T1000 (cell line): ENCODE measurements around the gene CPED1.
"Not testable (repeated sequence)": the region's sequence is repeated elsewhere in the genome, so short reads cannot be mapped to it uniquely, and the experiment has no call there.

ENCODE experiments used
- DNase-seq: peaks from one replicate; lab custom pipeline; 2025; ENCODE audit warnings: mixed read lengths; lab: John Stamatoyannopoulos, UW

Gene CPED1

DNA sequence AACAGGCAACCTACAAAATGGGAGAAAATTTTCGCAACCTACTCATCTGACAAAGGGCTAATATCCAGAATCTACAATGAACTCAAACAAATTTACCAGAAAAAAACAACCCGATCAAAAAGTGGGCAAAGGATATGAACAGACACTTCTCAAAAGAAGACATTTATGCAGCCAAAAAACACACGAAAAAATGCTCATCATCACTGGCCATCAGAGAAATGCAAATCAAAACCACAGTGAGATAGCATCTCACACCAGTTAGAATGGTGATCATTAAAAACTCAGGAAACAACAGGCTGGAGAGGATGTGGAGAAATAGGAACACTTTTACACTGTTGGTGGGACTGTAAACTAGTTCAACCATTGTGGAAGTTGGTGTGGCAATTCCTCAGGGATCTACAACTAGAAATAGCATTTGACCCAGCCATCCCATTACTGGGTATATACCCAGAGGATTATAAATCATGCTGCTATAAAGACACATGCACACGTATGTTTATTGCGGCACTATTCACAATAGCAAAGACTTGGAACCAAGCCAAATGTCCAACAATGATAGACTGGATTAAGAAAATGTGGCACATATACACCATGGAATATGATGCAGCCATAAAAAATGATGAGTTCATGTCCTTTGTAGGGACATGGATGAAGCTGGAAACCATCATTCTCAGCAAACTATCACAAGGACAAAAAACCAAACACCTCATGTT, 264.2 kb downstream of the CPED1 start:
- not testable (repeated sequence) for DNase-seq

DNA sequence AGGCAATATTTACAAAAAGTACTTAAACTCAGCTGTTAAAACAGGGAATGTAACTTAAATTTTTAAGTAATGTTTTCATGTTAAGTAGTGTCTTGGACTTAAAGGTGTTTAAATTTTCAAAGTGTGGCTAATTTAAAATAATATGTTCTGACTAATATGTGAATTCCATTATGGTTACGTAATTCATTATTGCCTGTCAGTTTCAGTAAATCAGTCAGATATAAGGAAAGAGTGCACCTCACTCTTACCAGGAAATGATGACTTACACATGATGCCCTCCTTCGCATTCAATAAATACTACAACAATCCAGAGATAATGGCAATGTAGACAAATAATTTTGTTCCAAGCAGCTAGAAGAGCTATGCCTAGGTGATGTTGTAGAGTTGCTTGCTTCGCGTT, 271.3 kb downstream of the CPED1 start:
- DNase-seq: no peak

DNA sequence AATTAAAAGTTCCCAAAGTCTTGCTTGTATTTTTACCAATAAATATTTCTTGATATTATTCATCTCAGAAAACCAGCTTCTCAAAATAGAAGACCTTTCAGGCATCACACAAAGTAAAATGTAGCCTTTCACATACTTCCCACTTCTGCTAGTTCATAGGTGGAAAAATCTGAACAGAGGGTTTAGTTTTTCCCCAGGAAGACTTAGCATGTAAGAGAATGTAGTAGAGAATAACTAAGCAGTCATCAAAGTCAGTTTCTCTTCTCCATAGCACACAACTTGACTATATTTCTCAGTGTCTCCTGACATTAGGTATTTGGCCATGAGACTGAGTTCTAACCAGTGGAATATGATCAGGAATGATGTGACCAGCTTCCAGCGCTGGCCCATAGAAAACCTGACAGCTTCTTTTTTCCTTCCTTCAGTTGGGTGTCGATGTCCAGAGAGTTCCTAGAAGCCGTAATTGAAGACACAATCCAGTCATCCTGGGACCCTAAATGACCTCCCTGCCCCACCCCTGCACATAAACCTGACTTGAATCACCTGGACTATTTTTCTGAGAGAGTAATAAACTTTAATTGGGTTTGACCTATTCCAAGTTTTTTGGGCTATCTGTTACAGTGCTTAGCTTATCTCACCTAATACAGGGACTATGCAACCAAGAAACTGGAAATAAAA, 272.8 kb downstream of the CPED1 start:
- DNase-seq: no peak

DNA sequence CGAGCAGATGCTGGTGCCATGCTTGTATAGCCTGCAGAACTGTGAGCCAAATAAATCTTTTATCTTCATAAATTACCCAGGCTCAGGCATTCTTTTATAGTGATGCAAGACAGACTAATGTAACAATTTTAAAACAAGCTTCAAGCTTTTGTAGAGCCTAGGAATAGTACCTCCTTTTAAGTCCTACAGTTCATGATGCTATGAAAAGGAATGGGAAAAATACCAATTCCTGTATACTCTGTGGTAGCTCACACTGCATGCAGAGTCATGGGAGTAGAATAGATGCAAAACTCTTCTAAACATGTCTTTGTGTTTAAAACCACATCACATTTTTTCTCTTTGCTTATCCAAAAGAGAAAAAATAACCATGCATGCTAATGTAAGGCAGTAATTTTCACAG, 273.7 kb downstream of the CPED1 start:
- DNase-seq: no peak

DNA sequence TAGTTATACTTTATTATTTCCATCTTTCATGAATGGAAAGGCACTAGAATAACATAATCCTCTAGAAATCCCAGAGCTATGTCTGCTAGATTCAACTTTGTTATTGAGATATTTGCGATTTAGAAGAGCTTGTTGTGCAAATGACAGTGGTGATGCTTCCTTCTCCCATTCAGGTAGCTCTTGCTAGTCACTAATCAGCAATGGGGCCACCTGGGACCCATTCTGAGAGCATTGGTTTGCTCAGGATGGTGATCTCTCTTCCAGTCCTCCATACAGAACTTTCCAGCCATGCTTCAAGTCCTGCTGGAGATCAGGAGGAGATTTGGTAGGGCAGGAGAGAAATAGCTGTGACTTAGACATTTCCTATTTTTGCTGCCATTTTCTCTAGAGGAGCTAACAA, 274.5 kb downstream of the CPED1 start:
- DNase-seq: no peak

DNA sequence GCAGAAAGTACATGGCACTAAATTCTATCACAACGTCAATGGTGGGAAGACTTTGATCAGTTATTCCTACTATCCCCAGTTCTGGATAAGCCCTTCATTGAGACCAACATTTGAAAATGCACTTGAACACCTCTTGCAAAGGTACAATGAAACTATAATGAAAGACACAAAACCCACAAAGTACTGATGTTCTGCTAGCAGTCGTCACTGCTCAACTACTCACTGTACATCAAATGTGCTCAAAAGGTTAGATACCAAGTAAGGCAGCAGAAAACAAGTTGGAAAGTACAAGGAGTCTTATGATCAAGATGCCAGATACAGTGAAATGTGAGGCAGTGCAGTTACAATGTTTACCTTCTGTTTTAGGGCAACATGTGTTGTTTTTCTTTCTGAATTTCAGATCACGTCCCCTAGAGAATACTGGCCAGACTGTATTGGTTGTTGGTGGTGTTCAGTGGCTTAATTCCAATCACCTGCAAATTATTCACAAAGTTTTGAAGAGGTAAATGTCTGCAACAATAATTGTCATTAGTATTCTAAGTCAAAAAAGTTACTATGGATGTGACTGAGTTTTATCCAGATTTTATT, 277.9 kb downstream of the CPED1 start:
- DNase-seq: no peak

DNA sequence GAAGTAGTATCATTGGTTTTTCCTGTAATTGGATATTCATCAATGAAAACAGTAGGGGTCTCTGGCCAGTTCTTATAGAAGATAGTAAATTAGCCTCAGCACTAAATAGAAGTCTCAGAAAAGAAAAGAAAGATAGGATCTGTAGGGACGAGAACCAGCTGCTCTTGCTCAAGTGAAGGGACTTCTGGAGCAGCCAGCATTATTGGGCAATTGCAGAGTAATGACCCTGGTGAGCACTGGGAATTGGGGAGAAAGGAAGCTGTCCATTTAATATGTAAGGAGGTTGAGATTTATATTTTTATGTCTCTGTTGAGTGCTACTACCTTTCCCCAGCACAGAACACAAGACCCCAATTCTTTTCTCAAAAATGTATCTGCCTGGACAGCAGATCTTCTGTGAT, 279.1 kb downstream of the CPED1 start:
- DNase-seq: no peak

DNA sequence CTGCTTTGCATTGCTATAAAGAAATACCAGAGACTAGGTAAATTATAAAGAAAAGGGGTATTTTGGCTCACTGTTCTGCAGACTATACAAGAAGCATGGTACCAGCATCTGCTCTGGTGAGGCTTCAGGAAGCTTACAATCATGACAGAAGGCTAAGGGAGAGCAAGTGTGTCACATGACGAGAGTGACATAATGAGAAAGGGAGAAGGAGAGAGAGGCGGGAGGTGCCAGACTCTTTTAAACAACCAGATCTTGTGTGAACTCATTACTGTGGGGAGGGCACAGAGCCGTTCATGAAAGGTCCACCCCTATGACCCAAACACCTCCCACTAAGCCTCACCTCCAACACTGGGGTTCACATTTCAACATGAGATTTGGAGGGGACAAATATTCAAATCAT, 281.3 kb downstream of the CPED1 start:
- no peak for DNase-seq

DNA sequence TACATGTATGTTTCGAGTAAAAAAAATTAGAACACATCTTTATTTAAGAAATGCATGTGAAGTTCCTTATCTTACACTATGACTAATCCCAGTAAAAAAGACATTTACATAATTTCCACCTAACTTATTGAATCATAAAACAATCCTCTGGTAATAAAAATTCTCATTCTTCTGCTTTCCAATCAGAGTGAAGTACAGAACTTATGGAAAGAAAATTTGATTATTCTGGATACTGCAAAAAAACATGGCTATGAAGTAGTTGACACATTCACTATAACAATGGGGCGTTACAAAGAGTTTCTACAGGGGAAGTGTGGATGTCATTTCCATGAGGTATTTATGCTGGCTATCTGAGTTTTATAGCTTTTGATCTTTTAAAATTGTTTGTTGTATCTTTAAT, 282.6 kb downstream of the CPED1 start:
- no peak for DNase-seq

DNA sequence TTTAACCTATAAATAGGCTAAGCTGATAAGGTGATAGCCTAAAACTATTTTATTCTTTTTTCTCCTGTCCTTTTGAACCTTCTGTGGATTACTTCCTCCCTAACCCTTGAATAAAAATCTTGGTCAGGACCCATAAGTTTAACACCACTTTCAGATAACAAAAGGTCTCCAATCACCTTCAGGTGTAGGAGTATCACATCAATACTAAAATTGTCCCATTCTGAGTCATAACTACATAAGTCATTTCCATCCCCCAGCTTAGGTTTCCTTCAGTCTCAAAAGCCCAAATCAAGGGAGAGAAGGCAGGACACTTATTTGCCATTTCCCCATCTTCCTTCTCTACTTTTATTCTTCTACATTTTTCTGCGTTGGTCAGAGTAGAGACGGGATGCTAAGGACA, 283.4 kb downstream of the CPED1 start:
- DNase-seq: no peak

DNA sequence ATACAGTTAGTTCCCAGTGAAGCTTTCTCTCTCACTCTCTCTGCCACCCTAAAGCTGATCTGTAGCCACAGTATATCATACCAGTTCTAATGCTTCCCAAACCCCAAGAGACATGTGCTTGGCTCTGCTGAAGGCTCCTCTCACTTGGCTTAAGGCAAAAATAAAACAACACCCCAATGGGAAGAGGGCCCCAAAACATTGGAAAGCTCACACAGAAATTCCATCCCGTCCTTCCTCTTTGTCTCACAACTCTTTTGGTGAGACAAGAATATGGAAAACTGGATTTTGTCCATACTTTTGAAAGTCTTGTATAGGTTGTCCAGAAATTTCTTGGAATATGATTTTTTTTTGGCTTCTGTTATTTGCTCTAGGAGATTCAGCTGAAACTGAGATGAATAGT, 284.2 kb downstream of the CPED1 start:
- no peak for DNase-seq

DNA sequence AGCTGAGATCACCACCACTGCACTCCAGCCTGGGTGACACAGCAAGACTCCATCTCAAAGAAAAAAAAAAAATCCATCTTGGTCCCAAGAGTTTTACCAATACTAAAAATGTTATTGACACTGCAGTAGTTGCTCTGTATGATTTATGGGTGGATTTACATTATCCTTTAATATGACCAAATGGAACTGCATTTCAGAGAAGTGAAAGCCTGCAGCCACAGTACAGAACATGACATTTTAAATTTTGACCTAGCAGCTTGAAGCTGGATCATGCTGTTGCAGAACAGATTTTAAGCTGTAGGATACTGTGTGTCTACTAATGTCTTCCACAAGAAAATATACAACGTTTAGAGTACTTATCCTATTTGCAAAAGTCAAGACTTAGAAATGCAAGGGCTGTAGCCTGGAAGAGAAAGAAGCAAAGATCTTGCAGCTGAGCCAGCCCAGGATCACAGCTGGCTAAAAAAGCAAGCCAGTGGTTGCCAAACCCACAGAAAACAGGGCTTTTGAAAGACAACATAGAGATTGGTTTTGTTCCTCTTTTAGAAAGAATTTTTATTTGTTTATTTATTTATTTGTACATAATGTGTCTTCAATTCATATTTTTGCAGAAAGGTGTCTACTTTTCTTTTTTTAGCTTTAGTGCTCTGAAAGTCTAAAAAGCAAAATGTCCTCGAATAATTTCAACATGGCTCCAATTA, 285.1 kb downstream of the CPED1 start:
- DNase-seq: no peak

DNA sequence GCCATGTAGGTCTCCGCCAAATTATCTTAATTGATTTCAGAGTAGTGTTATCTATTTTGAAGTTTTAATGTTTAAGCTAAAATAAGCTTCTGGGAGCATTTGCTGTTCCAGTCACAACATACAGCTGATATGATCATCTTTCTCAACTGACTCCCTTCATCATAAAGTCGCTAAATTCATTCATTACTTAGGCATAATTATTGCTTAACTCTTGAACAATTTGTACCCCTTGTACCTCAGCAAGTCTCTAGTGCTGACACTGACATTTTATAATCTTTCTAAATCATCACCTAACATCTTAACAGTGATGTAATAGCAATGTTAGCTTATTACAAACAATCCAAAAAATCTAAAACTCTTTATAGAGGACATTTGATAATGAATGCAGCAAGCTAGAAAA, 286.0 kb downstream of the CPED1 start:
- no peak for DNase-seq

DNA sequence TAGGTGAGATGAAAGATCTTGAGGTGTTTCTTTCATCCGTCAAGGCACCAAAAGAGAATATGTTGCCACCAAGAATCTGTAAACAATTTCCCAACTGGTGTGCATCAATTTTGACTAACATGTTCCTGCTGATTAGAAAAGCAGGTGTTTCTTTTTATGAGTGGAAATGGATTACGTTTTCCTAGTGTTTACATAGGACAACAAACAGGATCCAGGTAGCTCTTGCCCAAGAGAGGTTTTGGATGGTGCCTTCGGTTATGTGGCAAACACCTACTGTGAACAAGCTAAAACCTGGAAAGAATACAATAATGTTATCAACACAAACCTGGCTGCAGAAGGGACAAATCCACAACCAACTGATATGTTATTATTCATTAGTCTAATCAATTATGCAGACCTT, 286.7 kb downstream of the CPED1 start:
- no peak for DNase-seq

DNA sequence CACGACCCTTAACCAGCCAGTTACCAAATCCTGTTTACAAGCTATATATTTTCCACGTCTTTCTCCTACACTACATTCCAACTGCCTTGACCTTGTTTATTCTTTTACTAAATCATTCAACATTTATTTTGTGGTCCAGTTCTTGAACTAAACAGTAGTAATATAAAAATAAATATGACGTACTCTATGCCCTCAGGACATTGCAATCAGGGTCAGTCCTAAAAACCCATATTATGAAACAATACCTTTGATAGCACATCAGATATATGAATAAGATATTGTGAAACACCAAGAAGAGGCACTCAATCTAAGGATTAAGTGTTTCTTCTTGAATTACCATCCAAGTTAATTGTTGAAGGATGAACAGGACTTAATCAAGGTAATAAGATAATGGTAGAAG, 287.8 kb downstream of the CPED1 start:
- DNase-seq: no peak

DNA sequence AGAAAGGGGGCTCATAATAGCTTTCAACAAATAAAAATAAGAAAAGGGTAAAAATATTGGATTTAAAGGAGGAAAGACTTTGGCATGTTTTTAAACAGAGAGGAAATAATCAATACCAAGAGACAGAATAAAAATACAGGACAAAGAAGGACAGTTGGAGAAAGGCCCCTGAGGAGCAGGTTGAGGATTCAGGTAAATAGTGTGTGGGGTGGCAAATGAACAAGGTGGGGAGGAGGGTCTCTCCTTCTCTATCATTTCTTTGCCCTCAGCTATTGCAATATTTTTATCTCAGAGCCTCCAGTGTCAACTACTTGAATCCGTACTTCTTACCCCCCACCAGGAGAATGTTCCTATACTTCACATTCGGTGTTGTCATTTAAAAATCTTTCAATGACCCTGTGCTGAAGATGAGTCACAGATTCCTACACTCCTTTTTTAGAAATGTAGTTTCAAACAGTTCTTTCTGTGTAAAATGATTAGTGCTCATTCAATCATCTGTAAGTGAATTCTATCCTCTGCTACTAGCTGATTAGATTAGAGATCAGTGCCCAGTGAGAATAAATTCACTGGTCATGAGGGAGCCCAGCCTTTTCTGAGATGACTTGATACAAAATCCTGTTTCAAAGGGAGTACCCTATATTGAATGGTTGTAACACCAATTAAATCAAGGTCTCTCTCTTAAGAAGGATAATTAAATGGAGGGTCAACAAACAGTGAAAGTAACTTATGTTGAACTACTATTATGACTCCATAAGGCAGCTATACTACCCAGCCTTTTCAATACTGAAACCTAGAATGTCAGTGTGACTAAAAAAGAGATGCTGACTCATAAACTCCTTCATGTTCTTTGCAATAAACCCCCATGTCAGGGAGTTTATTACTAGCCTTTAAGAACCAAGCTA, 289.9 kb downstream of the CPED1 start:
- DNase-seq: no peak

DNA sequence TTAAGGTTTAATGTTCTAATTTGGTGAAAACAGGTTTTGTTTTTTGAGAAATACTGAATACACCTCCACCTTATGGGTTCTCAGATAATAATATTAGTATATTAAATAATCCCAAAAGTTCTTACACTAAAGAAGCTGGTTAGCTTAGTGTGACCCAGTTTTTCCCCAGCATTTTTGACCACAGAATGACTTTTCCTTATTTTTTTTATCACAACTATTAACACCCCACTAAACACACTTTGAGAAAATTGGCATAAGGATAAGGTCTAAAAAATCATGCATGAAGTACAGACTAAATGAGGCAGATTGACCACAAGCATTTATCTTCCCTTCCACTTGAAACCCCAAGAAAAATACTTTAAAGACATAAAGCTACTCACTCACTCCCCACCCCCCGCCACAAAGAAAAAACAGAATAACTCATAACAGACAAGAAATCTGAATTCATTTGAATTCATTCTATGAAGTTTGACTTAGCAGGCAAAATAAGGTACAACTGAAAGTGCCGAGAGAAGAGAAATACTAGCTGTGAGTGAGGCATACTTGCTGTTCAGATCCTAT, 290.6 kb downstream of the CPED1 start:
- no peak for DNase-seq

DNA sequence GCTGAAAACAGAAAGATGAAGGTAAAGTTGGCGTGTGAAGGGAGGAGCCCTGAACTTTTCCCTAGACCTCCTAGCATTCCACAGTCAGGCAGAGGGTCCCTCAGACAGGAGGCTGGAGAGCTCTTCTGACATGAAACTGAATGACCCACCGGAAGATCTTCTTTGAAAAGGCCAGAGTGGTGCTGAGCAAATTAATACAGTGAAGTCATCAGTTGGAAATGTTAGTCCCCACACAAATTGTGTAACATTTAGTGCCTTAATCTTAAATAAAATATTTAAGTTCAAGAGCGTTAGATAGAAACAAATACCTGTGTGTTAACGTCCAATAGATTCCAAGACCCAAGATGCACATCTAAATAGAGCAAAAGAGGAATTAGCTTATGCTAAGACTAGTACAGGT, 291.3 kb downstream of the CPED1 start:
- no peak for DNase-seq

DNA sequence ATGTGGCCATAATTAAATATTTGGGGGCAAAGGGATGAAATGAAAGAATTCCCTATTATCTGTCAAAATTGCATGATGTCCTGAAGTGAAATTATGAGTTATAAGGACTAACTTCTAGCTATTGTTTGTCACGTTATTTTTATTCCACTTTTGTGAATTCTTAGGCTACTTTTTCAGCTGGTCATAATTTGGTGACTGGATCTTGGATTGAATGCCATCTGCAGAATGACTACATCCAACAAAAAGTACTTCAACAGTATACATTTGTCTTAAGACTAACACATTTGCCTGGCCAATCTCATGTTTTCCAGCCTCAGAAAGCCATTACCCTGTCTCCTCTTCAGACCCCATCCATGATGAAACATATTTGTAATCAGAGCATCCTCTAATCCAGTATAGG, 292.1 kb downstream of the CPED1 start:
- DNase-seq: no peak

DNA sequence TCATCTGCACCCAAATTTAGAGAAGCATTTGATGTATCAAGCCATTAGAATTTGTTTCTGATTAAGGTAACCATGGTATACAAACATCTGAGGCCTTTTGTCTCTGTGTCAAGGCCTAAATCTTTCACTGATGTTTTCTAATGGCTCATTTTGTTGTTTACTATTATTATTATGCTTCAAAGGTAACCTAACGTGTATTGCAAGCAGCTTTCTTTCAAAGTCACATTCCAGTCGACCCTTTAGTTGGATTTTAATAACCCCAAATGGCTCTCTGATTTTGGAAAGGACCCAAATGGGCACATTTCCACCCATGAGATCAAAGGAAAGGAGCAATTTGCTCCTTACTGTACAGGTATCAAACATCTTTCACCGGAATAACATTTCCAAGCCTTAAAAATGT, 293.6 kb downstream of the CPED1 start:
- DNase-seq: no peak

DNA sequence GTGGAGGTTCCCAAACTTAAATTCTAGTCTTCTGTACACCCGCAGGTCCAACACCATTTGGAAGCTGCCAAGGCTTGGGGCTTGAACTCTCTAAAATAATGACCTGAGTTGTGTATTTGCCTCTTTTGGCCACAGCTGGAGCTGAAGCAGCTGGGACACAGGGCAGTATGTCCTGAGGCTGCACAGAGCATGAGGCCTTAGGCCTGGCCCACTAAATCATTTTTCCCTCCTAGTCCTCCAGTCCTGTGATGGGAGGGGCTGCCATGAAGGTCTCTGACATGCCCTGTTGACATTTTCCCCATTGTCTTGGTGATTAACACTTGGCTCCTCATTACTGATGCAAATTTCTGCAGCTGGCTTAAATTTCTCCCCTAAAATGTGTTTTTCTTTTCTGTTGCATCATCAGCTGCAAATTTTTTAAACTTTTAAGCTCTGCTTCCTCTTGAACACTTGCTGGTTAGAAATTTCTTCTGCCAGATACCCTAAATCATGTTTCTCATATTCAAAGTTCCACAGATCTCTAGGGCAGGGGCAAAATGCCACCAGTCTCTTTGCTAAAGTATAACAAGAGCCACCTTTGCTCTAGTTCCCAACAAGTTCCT, 296.7 kb downstream of the CPED1 start:
- no peak for DNase-seq
